Calu3 (cell line): ENCODE results near the gene ABCB6. TPM values are rescaled to one million over a fixed set of nuclear protein-coding genes. Genes with fewer than 3 reads are reported as not detected.

Source experiments
- BruUV-seq: library from RNA; stranded (reverse); fragments of 400-500 nt; replicated peaks from 2 replicates; lab custom pipeline; 2021; lab: Mats Ljungman, UMichigan
- CTCF ChIA-PET: fragments of 300-600 bp; sonication (Branson Sonifier 250); formaldehyde crosslinking; loops from one replicate; lab custom pipeline; 2022; ENCODE audit warnings: antibody characterized with exemption; lab: Charles Lee
- DNase-seq: peaks from one replicate; pipeline ENCODE4 v3.0.0; 2022
- H3K27ac Mint-ChIP-seq: one replicate; pipeline ENCODE4 v1.8.0; 2022; ENCODE audit warnings: mixed read lengths; ENCODE audit not compliant: unreplicated experiment
- H3K27me3 Mint-ChIP-seq: one replicate; pipeline ENCODE4 v1.8.0; 2022; ENCODE audit warnings: mixed read lengths; ENCODE audit not compliant: unreplicated experiment
- H3K36me3 Mint-ChIP-seq: one replicate; pipeline ENCODE4 v1.8.0; 2022; ENCODE audit warnings: mild to moderate bottlenecking, moderate library complexity, mixed read lengths; ENCODE audit not compliant: insufficient read depth, unreplicated experiment
- H3K4me1 Mint-ChIP-seq: one replicate; pipeline ENCODE4 v1.8.0; 2022; ENCODE audit warnings: mild to moderate bottlenecking, low read depth, mixed read lengths; ENCODE audit not compliant: unreplicated experiment
- H3K4me3 Mint-ChIP-seq: one replicate; pipeline ENCODE4 v1.8.0; 2022; ENCODE audit warnings: mild to moderate bottlenecking, low read depth, moderate library complexity, mixed read lengths; ENCODE audit not compliant: unreplicated experiment
- H3K9me3 Mint-ChIP-seq: one replicate; pipeline ENCODE4 v1.8.0; 2022; ENCODE audit warnings: low read depth, mixed read lengths; ENCODE audit not compliant: unreplicated experiment
- CTCF ChIP-seq: fragments of 200-600 bp; IDR thresholded peaks from one replicate; pipeline ENCODE4 v1.8.0; 2022; ENCODE audit warnings: antibody characterized with exemption; ENCODE audit not compliant: unreplicated experiment
- intact Hi-C: fragments of 100-400 bp; cut with micrococcal nuclease; formaldehyde crosslinking; loops from one replicate; pipeline ENCODE4 v1.10.0; 2022; ENCODE audit not compliant: unreplicated experiment
- total RNA-seq: library from RNA; stranded (reverse); gene quantifications from 2 replicates; pipeline ENCODE4 v1.2.3, GENCODE V29; 2022

ABCB6 gene
- total RNA-seq, 1 experiment from 2014 or later: 12.1 TPM

DNA sequence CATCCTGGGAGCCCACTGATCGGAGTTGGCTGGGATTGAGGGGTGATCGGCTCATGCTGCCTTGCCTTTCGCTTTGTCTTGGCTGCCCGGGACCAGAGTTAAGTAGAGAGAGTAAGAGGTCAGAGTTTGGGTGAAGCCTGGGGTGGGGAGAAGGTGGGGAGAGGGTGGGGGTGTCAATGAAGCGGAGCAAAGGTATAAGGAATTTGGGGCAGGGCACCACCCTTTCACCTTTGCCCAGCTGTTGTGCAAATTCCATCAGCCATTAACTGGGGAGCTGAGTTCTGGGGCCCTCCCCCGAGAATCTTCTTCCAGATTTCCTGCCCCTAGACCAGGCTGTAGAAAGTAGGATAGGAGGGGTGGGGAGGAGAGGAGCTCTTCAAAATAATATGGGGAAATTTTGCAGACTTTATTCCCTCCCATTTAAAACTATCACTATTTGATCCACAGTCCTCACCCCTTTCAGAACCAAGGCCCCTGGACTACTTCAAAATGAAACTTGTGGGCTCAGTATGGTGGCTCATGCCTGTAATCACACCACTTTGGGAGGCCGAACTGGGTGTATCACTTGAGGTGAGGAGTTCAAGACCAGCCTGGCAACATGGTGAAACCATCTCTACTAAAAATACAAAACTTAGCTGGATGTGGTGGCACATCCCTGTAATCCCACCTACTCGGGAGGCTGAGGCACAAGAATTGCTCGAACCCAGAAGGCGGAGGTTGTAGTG is 48.7 kb downstream of the ABCB6 start, which contains the start of gene SLC23A3:
Gene SLC23A3 (minus strand): TSS at position 100 of the 725 bp plus-strand sequence. CDS start 45 bp downstream, at position 55.
- no TSS peak for BruUV-seq
- peaks cover 9% of the 10 kb centered on the region for H3K4me1 Mint-ChIP-seq
- no peak within 1 kb of the TSS for H3K27ac Mint-ChIP-seq
- DNase-seq: no peak
- intact Hi-C loops: loop anchor here (10.0 kb wide), 1 partner anchor 45 kb away; the partner anchor contains the start of gene ABCB6
- CTCF ChIA-PET: interaction anchor here (0.6 to 1.7 kb wide), 2 partner anchors 125 to 159 kb away, joined by 5 to 8 read pairs; no protein-coding TSS in a partner anchor
- H3K4me3 Mint-ChIP-seq: no peak within 1 kb of the TSS
- H3K36me3 Mint-ChIP-seq: peaks cover 10% of the 10 kb centered on the region
- no peak for TF ChIP-seq CTCF
- H3K9me3 Mint-ChIP-seq: no peaks in the 10 kb centered on the region
- no peaks in the 10 kb centered on the region for H3K27me3 Mint-ChIP-seq

DNA sequence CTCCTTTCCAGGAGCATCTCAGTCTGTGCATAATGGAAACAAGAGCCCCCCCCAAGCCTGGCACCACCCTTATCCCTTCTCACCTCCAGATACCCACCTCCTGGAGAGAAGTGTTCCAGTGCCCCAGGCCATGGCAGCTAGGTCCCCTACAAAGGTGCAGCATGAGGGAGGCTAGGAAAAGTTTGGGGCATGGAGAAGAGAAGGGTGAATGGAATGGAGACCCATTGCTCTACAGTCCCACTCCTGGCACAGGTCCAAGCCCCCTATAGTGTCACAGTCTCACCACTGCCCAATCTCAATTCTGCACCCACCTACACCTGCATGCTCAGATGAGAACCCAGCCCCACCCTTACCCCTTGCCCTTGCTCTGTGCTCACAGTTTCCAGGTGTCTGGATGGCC is 49.8 kb downstream of the ABCB6 start:
- H3K36me3 Mint-ChIP-seq: peaks cover 2% of the 10 kb centered on the region
- H3K27me3 Mint-ChIP-seq: no peaks in the 10 kb centered on the region
- CTCF ChIA-PET: no interaction called here
- no peak overlapping the region for H3K4me3 Mint-ChIP-seq
- H3K4me1 Mint-ChIP-seq: peaks cover under 1% of the 10 kb centered on the region
- no peak for TF ChIP-seq CTCF
- intact Hi-C loops: loop anchor here (10.0 kb wide), 1 partner anchor 46 kb away; the partner anchor contains the start of gene ABCB6
- no peak overlapping the region for H3K27ac Mint-ChIP-seq
- H3K9me3 Mint-ChIP-seq: no peaks in the 10 kb centered on the region
- BruUV-seq: no TSS peak
- no peak for DNase-seq

DNA sequence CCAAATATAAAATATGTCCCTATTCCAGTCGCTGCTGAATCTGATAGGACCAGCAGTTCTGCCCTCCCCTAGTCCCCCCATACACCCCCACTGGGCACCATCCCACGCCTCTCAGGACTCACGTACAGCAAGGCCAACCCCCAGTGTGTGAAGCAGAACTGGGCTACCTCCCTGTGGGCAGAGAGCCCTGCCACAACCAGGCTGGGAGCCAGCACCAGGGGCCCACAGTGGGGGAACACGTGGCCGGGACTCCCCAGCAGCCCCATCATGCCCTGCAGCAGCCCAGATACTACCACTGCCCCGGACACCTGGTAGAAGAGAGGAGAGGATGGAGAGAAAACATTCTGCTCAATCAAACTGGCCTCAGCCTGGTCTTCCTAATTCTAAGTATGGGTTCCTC is 50.2 kb downstream of the ABCB6 start:
- TF ChIP-seq CTCF: no peak
- intact Hi-C loops: loop anchor here (10.0 kb wide), 1 partner anchor 46 kb away; the partner anchor contains the start of gene ABCB6
- CTCF ChIA-PET: no interaction called here
- Mint-ChIP-seq H3K27me3 (no peaks in the 10 kb centered on the region), H3K9me3 (no peaks in the 10 kb centered on the region), H3K4me1 (no peaks in the 10 kb centered on the region), H3K4me3 (no peak overlapping the region), H3K27ac (no peak overlapping the region), H3K36me3 (no peaks in the 10 kb centered on the region)
- no TSS peak for BruUV-seq
- DNase-seq: no peak

DNA sequence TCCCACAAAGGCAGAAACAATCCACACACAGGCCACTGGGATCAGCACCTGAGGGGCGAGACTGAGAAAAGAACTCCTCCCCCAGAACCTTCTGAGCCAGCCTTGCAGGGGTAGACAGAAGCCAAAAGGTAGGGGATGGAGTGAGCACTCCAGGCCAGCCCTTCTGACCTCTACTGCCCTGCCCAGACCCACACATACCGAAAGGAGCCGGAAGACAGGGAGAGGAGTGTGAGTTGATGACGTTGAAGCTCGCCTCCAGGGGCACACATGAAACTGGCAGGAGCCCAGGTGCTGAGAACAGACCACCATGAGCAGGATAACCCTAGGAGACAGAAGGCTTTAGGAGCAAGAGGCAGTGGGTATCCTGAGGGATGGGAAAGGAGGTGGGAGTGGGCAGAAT is 50.8 kb downstream of the ABCB6 start:
- no peaks in the 10 kb centered on the region for H3K9me3 Mint-ChIP-seq
- no peaks in the 10 kb centered on the region for H3K4me1 Mint-ChIP-seq
- no peak for DNase-seq
- no TSS peak for BruUV-seq
- no peaks in the 10 kb centered on the region for H3K36me3 Mint-ChIP-seq
- H3K27ac Mint-ChIP-seq: no peak overlapping the region
- TF ChIP-seq CTCF: no peak
- intact Hi-C loops: loop anchor here (10.0 kb wide), 1 partner anchor 47 kb away; the partner anchor contains the start of gene ABCB6
- no peak overlapping the region for H3K4me3 Mint-ChIP-seq
- CTCF ChIA-PET: no interaction called here
- no peaks in the 10 kb centered on the region for H3K27me3 Mint-ChIP-seq
